Fibroblast of lung (primary cell): ENCODE data around the gene ZSWIM5. TPM values are rescaled to one million over a fixed set of nuclear protein-coding genes. Genes with fewer than 3 reads are reported as not detected.
A peak's percentile ranks its signal among the peaks of the same experiment; 100 is the strongest.
"Not testable (repeated sequence)": the region's sequence is repeated elsewhere in the genome, so short reads cannot be mapped to it uniquely, and the experiment has no call there.

Source experiments
- DNase-seq, 2 donors: peaks; one replicate each; pipeline versions ENCODE4 v3.0.0 to v3.0.0-alpha.2; 2010; ENCODE audit warnings: low read depth in 2 of 2
- H2AFZ ChIP-seq: 2 replicates; pipeline ENCODE4 v1.5.1; 2012; ENCODE audit warnings: low read length, control low read depth, inconsistent platforms
- H3K27ac ChIP-seq: 2 replicates; pipeline ENCODE4 v1.5.1; 2011; ENCODE audit warnings: low read length, control low read depth; ENCODE audit not compliant: insufficient read depth
- H3K27me3 ChIP-seq: 2 replicates; pipeline ENCODE4 v1.5.1; 2011; ENCODE audit warnings: mild to moderate bottlenecking, low read length; ENCODE audit not compliant: control insufficient read depth, insufficient read depth
- H3K36me3 ChIP-seq: 2 replicates; pipeline ENCODE4 v1.5.1; 2011; ENCODE audit warnings: low read length; ENCODE audit not compliant: control insufficient read depth, insufficient read depth
- H3K4me1 ChIP-seq: 2 replicates; pipeline ENCODE4 v1.5.1; 2011; ENCODE audit warnings: low read length; ENCODE audit not compliant: control insufficient read depth, insufficient read depth; ENCODE audit errors: extremely low read depth
- H3K4me2 ChIP-seq: 2 replicates; pipeline ENCODE4 v1.5.1; 2011; ENCODE audit warnings: low read length, control low read depth; ENCODE audit not compliant: insufficient read depth; ENCODE audit errors: extremely low read depth
- H3K4me3 ChIP-seq, 4 experiments: fragments of 200-600 bp in 1 of 4; sonication (generic) in 1 of 4; replicated peaks in 1 of 4; 2 replicates each; pipeline ENCODE4 v1.5.1; 2011 to 2016; ENCODE audit warnings: low read length in 4 of 4, low read depth in 3 of 4, mild to moderate bottlenecking in 3 of 4, control low read depth in 2 of 4, inconsistent platforms in 1 of 4, mixed read lengths in 1 of 4; ENCODE audit not compliant: insufficient read depth in 1 of 4; ENCODE audit errors: control extremely low read depth in 1 of 4
- H3K79me2 ChIP-seq: 2 replicates; pipeline ENCODE4 v1.5.1; 2012; ENCODE audit warnings: mild to moderate bottlenecking, low read length, inconsistent platforms; ENCODE audit not compliant: control insufficient read depth, insufficient read depth
- H3K9ac ChIP-seq: 2 replicates; pipeline ENCODE4 v1.5.1; 2011; ENCODE audit warnings: mild to moderate bottlenecking, low read length, control low read depth; ENCODE audit not compliant: insufficient read depth
- H3K9me3 ChIP-seq: 2 replicates; pipeline ENCODE4 v1.5.1; 2012; ENCODE audit warnings: low read depth, low read length; ENCODE audit not compliant: control insufficient read depth, insufficient read depth
- H4K20me1 ChIP-seq: 2 replicates; pipeline ENCODE4 v1.5.1; 2011; ENCODE audit warnings: low read length; ENCODE audit not compliant: control insufficient read depth, insufficient read depth; ENCODE audit errors: extremely low read depth
- CTCF ChIP-seq, 2 donors: IDR thresholded peaks in 1 of 2; conservative IDR thresholded peaks in 1 of 2; 1 replicate in 1 of 2; 2 replicates in 1 of 2; pipeline ENCODE4 v1.5.1; 2011 to 2012; ENCODE audit warnings: low read length in 2 of 2, control low read depth in 1 of 2, inconsistent platforms in 1 of 2, low read depth in 1 of 2, mild to moderate bottlenecking in 1 of 2
- EZH2 ChIP-seq: IDR thresholded peaks from 2 replicates; pipeline ENCODE4 v1.5.1; 2012; ENCODE audit warnings: low read length, control low read depth, mild to moderate bottlenecking; ENCODE audit errors: missing control alignments
- polyA plus RNA-seq, 2 donors: library from polyadenylated mRNA; depleted of rRNA in 1 of 2; stranded (reverse) in 1 of 2; unstranded in 1 of 2; fragments of >200 nt; gene quantifications; 2 replicates each; pipeline ENCODE4 v1.2.1, GENCODE V29; 2011 to 2012; ENCODE audit warnings: missing spikeins in 1 of 2
- total RNA-seq: library from RNA; depleted of rRNA; stranded (reverse); fragments of >200 nt; gene quantifications from 2 replicates; pipeline ENCODE4 v1.2.1, GENCODE V29; 2014

ZSWIM5 gene
- total and polyA plus RNA-seq, 2 donors (not counting 1 experiment from before 2014, with no cell fraction given): 0.73 to 0.99 TPM

DNA sequence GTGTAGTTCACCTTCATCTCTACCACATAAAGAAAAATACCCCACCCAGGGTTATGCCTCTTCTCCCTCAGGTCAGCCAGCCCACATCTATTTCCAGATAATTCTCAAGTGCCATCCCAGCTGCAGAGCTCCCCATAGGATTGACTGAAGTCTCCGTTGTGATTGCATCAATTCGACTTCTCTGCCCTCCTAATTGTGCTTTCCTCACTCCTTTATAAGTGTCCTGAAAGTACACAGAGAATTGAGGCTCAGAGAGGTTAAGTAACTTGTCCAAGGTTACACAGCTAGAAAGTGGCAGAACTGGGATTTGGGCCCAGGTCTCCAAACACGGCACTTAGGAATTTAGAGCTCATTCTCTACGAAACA is 15.0 kb downstream of the ZSWIM5 start:
- TF ChIP-seq CTCF (conservative IDR thresholded peaks at IDR 0.05 in 1 of 2, IDR thresholded peaks at IDR 0.05 in 1 of 2; ENCODE audit: low read depth in 1 of 2, low read length in 2 of 2) (no peak), EZH2 (no peak)
- Histone ChIP-seq H3K36me3 (no peaks in the 10 kb centered on the region), H3K4me2 (no peak overlapping the region), H3K4me1 (no peaks in the 10 kb centered on the region), H3K27ac (no peak overlapping the region), H3K27me3 (no peaks in the 10 kb centered on the region), H3K9me3 (no peaks in the 10 kb centered on the region), H2AFZ (no peak overlapping the region), H3K4me3 (no peak overlapping the region), H3K79me2 (no peaks in the 10 kb centered on the region), H4K20me1 (no peaks in the 10 kb centered on the region), H3K9ac (no peak overlapping the region)
- DNase-seq: no peak

- H3K4me1 ChIP-seq: no peaks in the 10 kb centered on the region
- H3K4me2 ChIP-seq: no peak overlapping the region
- H2AFZ ChIP-seq: no peak overlapping the region
- H3K36me3 ChIP-seq: no peaks in the 10 kb centered on the region
- H3K4me3 ChIP-seq: no peak overlapping the region
- no peak overlapping the region for H3K27ac ChIP-seq
- peak in 1 of 2 donors; percentile 40 for DNase-seq
- no peaks in the 10 kb centered on the region for H4K20me1 ChIP-seq
- H3K79me2 ChIP-seq: no peaks in the 10 kb centered on the region
- H3K9ac ChIP-seq: no peak overlapping the region
- H3K9me3 ChIP-seq: no peaks in the 10 kb centered on the region
- no peaks in the 10 kb centered on the region for H3K27me3 ChIP-seq
- TF ChIP-seq EZH2 (no peak), CTCF (conservative IDR thresholded peaks at IDR 0.05 in 1 of 2, IDR thresholded peaks at IDR 0.05 in 1 of 2; ENCODE audit: low read depth in 1 of 2, low read length in 2 of 2) (no peak)
These were observed 18.7 kb downstream of the ZSWIM5 start for GRCh38 chr1:45187725-45188124.

DNA sequence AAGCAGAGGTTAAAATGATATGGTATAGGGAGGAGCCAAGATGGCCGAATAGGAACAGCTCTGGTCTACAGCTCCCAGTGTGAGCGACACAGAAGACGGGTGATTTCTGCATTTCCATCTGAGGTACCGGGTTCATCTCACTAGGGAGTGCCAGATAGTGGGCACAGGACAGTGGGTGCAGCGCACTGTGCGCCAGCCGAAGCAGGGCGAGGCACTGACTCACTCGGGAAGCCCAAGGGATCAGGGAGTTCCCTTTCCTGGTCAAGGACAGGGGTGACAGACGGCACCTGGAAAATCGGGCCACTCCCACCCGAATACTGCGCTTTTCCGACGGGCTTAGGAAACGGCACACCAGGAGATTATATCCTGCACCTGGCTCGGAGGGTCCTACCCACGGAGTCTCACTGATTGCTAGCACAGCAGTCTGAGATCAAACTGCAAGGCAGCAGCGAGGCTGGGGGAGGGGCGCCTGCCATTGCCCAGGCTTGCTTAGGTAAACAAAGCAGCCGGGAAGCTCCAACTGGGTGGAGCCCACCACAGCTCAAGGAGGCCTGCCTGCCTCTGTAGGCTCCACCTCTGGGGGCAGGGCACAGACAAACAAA is 26.4 kb downstream of the ZSWIM5 start:
- H3K79me2 ChIP-seq, H3K4me3 ChIP-seq, H3K4me2 ChIP-seq: not testable (repeated sequence)

More for the DNA sequence above, 26.4 kb downstream of the ZSWIM5 start:
- H3K36me3 ChIP-seq, H3K9me3 ChIP-seq, H3K9ac ChIP-seq, H3K27me3 ChIP-seq, H3K4me1 ChIP-seq, H2AFZ ChIP-seq, H4K20me1 ChIP-seq, DNase-seq, H3K27ac ChIP-seq: not testable (repeated sequence)
